Measurements from ENCODE around the gene SLC22A17. TPM values are rescaled to one million over a fixed set of nuclear protein-coding genes. Genes with fewer than 3 reads are reported as not detected.

The SLC22A17 gene
- total and polyA plus RNA-seq, 2 of the 4 experiments (the other 2 are of a cell fraction): 6.6 to 36.0 TPM

DNA sequence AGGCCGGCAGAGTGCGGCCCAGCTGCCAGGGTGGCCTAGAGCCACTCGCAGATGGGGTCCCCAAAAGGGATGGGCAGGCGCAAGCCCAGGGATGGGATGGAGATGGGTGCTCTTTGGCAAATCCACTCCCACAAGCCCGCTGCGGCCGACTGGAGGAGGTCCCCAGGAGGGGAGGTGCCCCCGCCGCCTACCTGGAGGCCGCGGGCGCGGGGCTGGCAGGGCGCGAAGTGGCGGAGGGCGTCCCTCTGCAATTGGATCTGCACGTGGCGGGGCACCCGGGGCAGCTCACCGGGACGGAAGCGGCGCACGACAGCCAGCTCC, 50.8 kb downstream of the SLC22A17 start:
- Histone ChIP-seq H3K23ac (ENCODE audit: low read depth, low read length) (no peak overlapping the region), H3K36me3 (ENCODE audit: control insufficient read depth, insufficient read depth, low read length) (no peaks in the 10 kb centered on the region), H3K4me3 (ENCODE audit: insufficient read depth, low read depth, low read length) (peak overlapping the region; percentile 60), H2BK20ac (ENCODE audit: low read depth, low read length) (no peak overlapping the region), H3K27me3 (ENCODE audit: control insufficient read depth, insufficient read depth, low read length) (no peaks in the 10 kb centered on the region), H2AK5ac (ENCODE audit: low read depth, low read length) (0 out of 2 replicates have a peak overlapping the region, but pooled peaks have one; percentile 35), H4K8ac (ENCODE audit: low read depth in 2 of 2, low read length in 2 of 2) (peak overlapping the region; percentile 49 to 67; a peak in 3 of 4 replicates), H2AFZ (replicated peaks; ENCODE audit: low read length, poor library complexity) (peak overlapping the region; percentile 97), H3K56ac (ENCODE audit: extremely low read depth, insufficient read depth, low read length) (no peak overlapping the region), H3K14ac (replicated peaks; ENCODE audit: low read depth, low read length) (no peak overlapping the region), H3K4me1 (ENCODE audit: control insufficient read depth, insufficient read depth, low read length) (peaks cover 3% of the 10 kb centered on the region), H3K9ac (ENCODE audit: low read depth, low read length) (peak overlapping the region; percentile 81), H2BK15ac (ENCODE audit: low read depth, low read length) (no peak overlapping the region; the same call in 2 of the 3 replicates), H3K18ac (ENCODE audit: low read depth, low read length) (no peak overlapping the region), H3K4me2 (ENCODE audit: low read depth, low read length) (peak overlapping the region; percentile 98), H2BK120ac (ENCODE audit: low read depth, low read length) (no peak overlapping the region), H2AK9ac (replicated peaks; ENCODE audit: low read depth, low read length, poor library complexity) (peak overlapping the region; percentile 77), H2BK5ac (ENCODE audit: low read depth, low read length, poor library complexity, severe bottlenecking) (peak overlapping the region; percentile 53), H3K79me1 (ENCODE audit: low read depth in 1 of 2, low read length in 2 of 2) (peaks cover 7 to 19% of the 10 kb centered on the region in 2 experiments; a peak in 3 of 4 replicates), H3K9me3 (ENCODE audit: control insufficient read depth, insufficient read depth, low read length) (no peaks in the 10 kb centered on the region), H3K9me1 (ENCODE audit: insufficient read depth, low read length) (no peaks in the 10 kb centered on the region), H4K5ac (ENCODE audit: low read depth, low read length) (no peak overlapping the region), H4K91ac (ENCODE audit: insufficient read depth, low read depth, low read length) (peak overlapping the region; percentile 31; the same call in 1 of the 2 replicates), H4K20me1 (ENCODE audit: insufficient read depth, low read length) (peaks cover 3% of the 10 kb centered on the region; the same call in 1 of the 2 replicates), H3K27ac (ENCODE audit: insufficient read depth, low read length) (peak overlapping the region; percentile 67), H3K4ac (ENCODE audit: low read depth, low read length) (peak overlapping the region; percentile 58; the same call in 1 of the 2 replicates)
- dilution Hi-C loops (cut with HindIII; ENCODE audit: low sequenced_read_pairs, unreplicated experiment) (no loop called here), in situ Hi-C loops (cut with MboI; ENCODE audit: low sequenced_read_pairs) (loop anchor here (10.0 to 25.0 kb wide), 4 partner anchors 187 to 1135 kb away; partner anchors contain the start of genes CBLN3, CEBPE, EMC9 and FITM1), intact Hi-C loops (cut with micrococcal nuclease) (loop anchor here (1.0 to 10.0 kb wide), 3 partner anchors 37 to 747 kb away; no protein-coding TSS in a partner anchor)
- DNase-seq: no peak
- no TSS peak for BruUV-seq (replicated peaks)
- WGBS, 2 experiments (ENCODE audit: extremely low coverage in 2 of 2, insufficient read length in 1 of 2): 0% methylated on average over 2 of the region's 25 CpGs; no CpG with 5 or more reads in 1 of the 2 experiments
- ChIA-PET CTCF (interaction anchor here (3.6 kb wide), 1 partner anchor 181 kb away, joined by 10 read pairs; no protein-coding TSS in a partner anchor), POLR2A (ENCODE audit: unreplicated experiment) (interaction anchor here (1.5 kb wide), 1 partner anchor 10 kb away, joined by 3 read pairs; no protein-coding TSS in a partner anchor)
- ATAC-seq (ENCODE audit: low read depth): peak; percentile 2
- TF ChIP-seq, protein P1, sequence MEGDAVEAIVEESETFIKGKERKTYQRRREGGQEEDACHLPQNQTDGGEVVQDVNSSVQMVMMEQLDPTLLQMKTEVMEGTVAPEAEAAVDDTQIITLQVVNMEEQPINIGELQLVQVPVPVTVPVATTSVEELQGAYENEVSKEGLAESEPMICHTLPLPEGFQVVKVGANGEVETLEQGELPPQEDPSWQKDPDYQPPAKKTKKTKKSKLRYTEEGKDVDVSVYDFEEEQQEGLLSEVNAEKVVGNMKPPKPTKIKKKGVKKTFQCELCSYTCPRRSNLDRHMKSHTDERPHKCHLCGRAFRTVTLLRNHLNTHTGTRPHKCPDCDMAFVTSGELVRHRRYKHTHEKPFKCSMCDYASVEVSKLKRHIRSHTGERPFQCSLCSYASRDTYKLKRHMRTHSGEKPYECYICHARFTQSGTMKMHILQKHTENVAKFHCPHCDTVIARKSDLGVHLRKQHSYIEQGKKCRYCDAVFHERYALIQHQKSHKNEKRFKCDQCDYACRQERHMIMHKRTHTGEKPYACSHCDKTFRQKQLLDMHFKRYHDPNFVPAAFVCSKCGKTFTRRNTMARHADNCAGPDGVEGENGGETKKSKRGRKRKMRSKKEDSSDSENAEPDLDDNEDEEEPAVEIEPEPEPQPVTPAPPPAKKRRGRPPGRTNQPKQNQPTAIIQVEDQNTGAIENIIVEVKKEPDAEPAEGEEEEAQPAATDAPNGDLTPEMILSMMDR (conservative IDR thresholded peaks at IDR 0.05; ENCODE audit: low read depth, low read length): no peak
- TF ChIP-seq BHLHE40 (IDR thresholded peaks at IDR 0.05; ENCODE audit: low read depth, low read length) (0 out of 2 replicates have a peak, but pooled peaks have one; percentile 17), POLR2A (IDR thresholded peaks at IDR 0.05; ENCODE audit: low read depth, low read length) (peak; percentile 8; the same call in 1 of the 2 replicates)
